GM12878 (cell line): Measurements from ENCODE around the gene BMAL1. TPM values are rescaled to one million over a fixed set of nuclear protein-coding genes. Genes with fewer than 3 reads are reported as not detected.

Source experiments
- ATAC-seq: fragments of 200-7000 bp; cut with Tn5 transposase; 3 replicates; pipeline ENCODE4 v1.9.1; 2020; ENCODE audit warnings: mild to moderate bottlenecking, moderate library complexity
- BruUV-seq: library from RNA; stranded (reverse); fragments of 400-500 nt; replicated peaks from 2 replicates; lab custom pipeline; 2021; lab: Mats Ljungman, UMichigan
- CTCF ChIA-PET: fragments of 300-600 bp; sonication (Branson Sonifier 250); formaldehyde crosslinking; extraction: SDS; loops from one replicate; lab custom pipeline; 2021; ENCODE audit warnings: inconsistent platforms; lab: Yijun Ruan, JAX
- POLR2A ChIA-PET: fragments of 350-600 bp; formaldehyde crosslinking; extraction: SDS; loops from one replicate; lab custom pipeline; 2021; ENCODE audit warnings: inconsistent platforms; lab: Charles Lee
- RAD21 ChIA-PET: fragments of 300-600 bp; sonication (Branson Sonifier 250); formaldehyde crosslinking; loops from one replicate; lab custom pipeline; 2023; ENCODE audit warnings: antibody characterized with exemption; ENCODE audit not compliant: unreplicated experiment; lab: Charles Lee
- SMC1A ChIA-PET: fragments of 300-600 bp; sonication (Branson Sonifier 250); formaldehyde crosslinking; loops from one replicate; lab custom pipeline; 2023; ENCODE audit not compliant: unreplicated experiment, uncharacterized antibody; lab: Charles Lee
- DNase-seq: peaks from one replicate; pipeline ENCODE4 v3.0.0-alpha.2; 2011; ENCODE audit warnings: low read depth, low spot score
- FAIRE-seq: peaks from 3 replicates; lab custom pipeline; 2011; peaks lifted over from hg19 to GRCh38; lab: Jason Lieb, UNC
- H2AFZ ChIP-seq: 2 replicates; pipeline ENCODE4 v1.6.0; 2011; ENCODE audit warnings: low read depth, low read length, control low read depth; ENCODE audit not compliant: control insufficient read depth
- H3K27ac ChIP-seq: 2 replicates; pipeline ENCODE4 v1.5.1; 2011; ENCODE audit warnings: control low read depth; ENCODE audit not compliant: control insufficient read depth, insufficient read depth
- H3K27me3 ChIP-seq, 2 experiments: replicated peaks in 1 of 2; 2 replicates each; pipeline versions ENCODE4 v1.6.0 to v1.6.1; 2011; ENCODE audit warnings: low read length in 1 of 2; ENCODE audit not compliant: control insufficient read depth in 2 of 2, insufficient read depth in 2 of 2
- H3K36me3 ChIP-seq, 2 experiments: 2 replicates each; pipeline ENCODE4 v1.5.1; 2011; ENCODE audit warnings: low read length in 1 of 2; ENCODE audit not compliant: control insufficient read depth in 2 of 2, insufficient read depth in 2 of 2
- H3K4me1 ChIP-seq: 2 replicates; pipeline ENCODE4 v1.6.1; 2011; ENCODE audit warnings: mild to moderate bottlenecking, low read length, moderate library complexity, mixed read lengths; ENCODE audit not compliant: control insufficient read depth, insufficient read depth
- H3K4me2 ChIP-seq: 2 replicates; pipeline ENCODE4 v1.6.0; 2011; ENCODE audit warnings: control low read depth; ENCODE audit not compliant: control insufficient read depth, insufficient read depth
- H3K4me3 ChIP-seq: fragments of 200-600 bp; sonication (generic); 2 replicates; pipeline ENCODE4 v1.5.1; 2016
- H3K79me2 ChIP-seq: 2 replicates; pipeline ENCODE4 v1.6.0; 2011; ENCODE audit warnings: low read length; ENCODE audit not compliant: control insufficient read depth, insufficient read depth
- H3K9ac ChIP-seq: 2 replicates; pipeline ENCODE4 v1.8.0; 2011; ENCODE audit warnings: low read length, control low read depth, mixed read lengths; ENCODE audit not compliant: control insufficient read depth, insufficient read depth
- H3K9me3 ChIP-seq: replicated peaks from 3 replicates; pipeline ENCODE4 v1.5.1; 2011; ENCODE audit warnings: mild to moderate bottlenecking, low read length; ENCODE audit not compliant: control insufficient read depth, insufficient read depth
- H4K20me1 ChIP-seq: 2 replicates; pipeline ENCODE4 v1.6.0; 2011; ENCODE audit not compliant: control insufficient read depth, insufficient read depth
- E2F4 ChIP-seq: IDR thresholded peaks from 2 replicates; pipeline ENCODE4 v1.6.1; 2012; ENCODE audit warnings: low read depth, low read length, improper control_type of control experiment
- HDAC2 ChIP-seq: fragments of 200-600 bp; sonication (generic); IDR thresholded peaks from 2 replicates; pipeline ENCODE4 v1.6.1; 2017
- IRF4 ChIP-seq: IDR thresholded peaks from 2 replicates; pipeline ENCODE4 v1.6.1; 2011; ENCODE audit warnings: low read depth, low read length
- MYB ChIP-seq: fragments of 150-350 bp; IDR thresholded peaks from 2 replicates; pipeline ENCODE4 v1.6.1; 2014; ENCODE audit warnings: mild to moderate bottlenecking, low read depth, low read length, borderline replicate concordance
- PAX5 ChIP-seq: IDR thresholded peaks from 2 replicates; pipeline ENCODE4 v1.6.1; 2011; ENCODE audit warnings: low read depth, low read length, borderline replicate concordance
- POLR2AphosphoS2 ChIP-seq: IDR thresholded peaks from 2 replicates; pipeline ENCODE4 v1.6.1; 2011; ENCODE audit warnings: low read depth, mild to moderate bottlenecking, low read length, improper control_type of control experiment, moderate library complexity
- POLR2AphosphoS5 ChIP-seq: IDR thresholded peaks from 2 replicates; pipeline ENCODE4 v1.6.1; 2011; ENCODE audit warnings: mild to moderate bottlenecking, low read length, inconsistent platforms
- RB1 ChIP-seq: fragments of 450-650 bp; formaldehyde crosslinking; IDR thresholded peaks from 2 replicates; pipeline ENCODE4 v1.6.1; 2017; ENCODE audit warnings: mild to moderate bottlenecking, borderline replicate concordance
- RCOR1 ChIP-seq: conservative IDR thresholded peaks from 2 replicates; pipeline ENCODE4 v1.6.1; 2012; ENCODE audit warnings: low read depth, low read length, improper control_type of control experiment
- SREBF2 ChIP-seq: IDR thresholded peaks from 2 replicates; pipeline ENCODE4 v1.6.1; 2012; ENCODE audit warnings: mild to moderate bottlenecking, low read length
- SUPT20H ChIP-seq: IDR thresholded peaks from 2 replicates; pipeline ENCODE4 v1.6.1; 2011; ENCODE audit warnings: low read depth, mild to moderate bottlenecking, low read length, moderate library complexity, borderline replicate concordance; ENCODE audit not compliant: control insufficient read depth
- TCF3 ChIP-seq: IDR thresholded peaks from 2 replicates; pipeline ENCODE4 v1.6.1; 2012; ENCODE audit warnings: low read depth, mild to moderate bottlenecking, low read length, borderline replicate concordance; ENCODE audit not compliant: insufficient read depth
- WRNIP1 ChIP-seq: IDR thresholded peaks from 2 replicates; pipeline ENCODE4 v1.6.1; 2011; ENCODE audit warnings: low read depth, low read length, improper control_type of control experiment, borderline replicate concordance
- ZNF384 ChIP-seq: IDR thresholded peaks from 2 replicates; pipeline ENCODE4 v1.6.1; 2012; ENCODE audit warnings: low read depth, mild to moderate bottlenecking, low read length, improper control_type of control experiment, borderline replicate concordance
- ZNF592 ChIP-seq: fragments of 450-650 bp; IDR thresholded peaks from 2 replicates; pipeline ENCODE4 v1.6.1; 2017; ENCODE audit warnings: mild to moderate bottlenecking, moderate library complexity
- in situ Hi-C: fragments of 300-500 bp; cut with MboI; formaldehyde crosslinking; loops from 9 replicates; pipeline ENCODE4 v1.14.3; 2018; ENCODE audit warnings: mixed read lengths
- intact Hi-C: fragments of 100-400 bp; cut with micrococcal nuclease; formaldehyde crosslinking; loops from one replicate; pipeline ENCODE4 v1.14.2; 2022; ENCODE audit not compliant: unreplicated experiment
- polyA plus RNA-seq, 11 experiments: library from polyadenylated mRNA; depleted of rRNA in 4 of 11; unstranded in 6 of 11; stranded (reverse) in 5 of 11; fragments of >200 nt; fragmentation: Nextera tagmentation in 4 of 11; fragmentation: Illumina TruSeq in 1 of 11; extraction: Ambion mirVana in 4 of 11; extraction: Trizol in 1 of 11; gene quantifications; 1 replicate in 1 of 11; 2 replicates in 10 of 11; pipeline versions ENCODE4 v1.2.1 to v1.2.3, GENCODE V29; 2011 to 2016; ENCODE audit warnings: inconsistent platforms in 2 of 11, missing spikeins in 2 of 11, low read depth in 1 of 11
- total RNA-seq, 4 experiments: library from RNA; depleted of rRNA in 3 of 4; stranded (reverse); fragments of >200 nt in 3 of 4; fragmentation: Illumina TruSeq in 1 of 4; extraction: Trizol in 1 of 4; gene quantifications; 2 replicates each; pipeline versions ENCODE4 v1.2.1 to v1.2.3, GENCODE V29; 2013 to 2021

BMAL1 gene
- total and polyA plus RNA-seq, 10 of the 15 experiments (the other 5 are each of a cell fraction or from before 2014, with no cell fraction given) = 3.5 to 40.6 (median 13.6) TPM

GRCh38 chr11:13262096-13262495 is 15.5 kb upstream of the BMAL1 start (continued):
- TF ChIP-seq IRF4 = no peak
- TF ChIP-seq, all 136 proteins: peak for 0

GRCh38 chr11:13268791-13269190 is 8.8 kb upstream of the BMAL1 start:
- no peaks in the 10 kb centered on the region for H3K36me3 ChIP-seq
- RAD21 ChIA-PET = no interaction called here
- DNase-seq = no peak
- no peaks in the 10 kb centered on the region for H3K9me3 ChIP-seq
- no peaks in the 10 kb centered on the region for H3K79me2 ChIP-seq
- SMC1A ChIA-PET = interaction anchor here (1.6 to 2.6 kb wide), 2 partner anchors 18 to 20 kb away, joined by 5 to 9 read pairs; no protein-coding TSS in a partner anchor
- intact Hi-C loops (no loop called here), in situ Hi-C loops (no loop called here)
- CTCF ChIA-PET = interaction anchor here (0.7 to 2.0 kb wide), 5 partner anchors 18 to 74 kb away, joined by 3 to 7 read pairs (median 3); no protein-coding TSS in a partner anchor
- no TSS peak for BruUV-seq
- TF ChIP-seq WRNIP1 (no peak), TCF3 (no peak), RB1 (no peak), POLR2AphosphoS2 (no peak), SREBF2 (no peak), RCOR1 (no peak), PAX5 (no peak), E2F4 (no peak), POLR2AphosphoS5 (no peak), HDAC2 (no peak), ZNF384 (no peak), SUPT20H (no peak), ZNF592 (no peak), MYB (no peak)
- no peak overlapping the region for H3K4me3 ChIP-seq
- no peaks in the 10 kb centered on the region for H4K20me1 ChIP-seq
- no peaks in the 10 kb centered on the region for H3K4me1 ChIP-seq
- H3K9ac ChIP-seq = no peak overlapping the region
- ATAC-seq = no peak
- FAIRE-seq = no peak
- peaks cover 2 to 5% of the 10 kb centered on the region in 2 experiments for H3K27me3 ChIP-seq
- POLR2A ChIA-PET = no interaction called here
- no peak overlapping the region for H2AFZ ChIP-seq
- H3K4me2 ChIP-seq = no peak overlapping the region
- no peak overlapping the region for H3K27ac ChIP-seq
